ENCODE results near the gene GABPA.
"Not testable (repeated sequence)": the region's sequence is repeated elsewhere in the genome, so short reads cannot be mapped to it uniquely, and the experiment has no call there.

GABPA gene

GRCh38 chr21:25737421-25737820 lies 2.6 kb downstream of the GABPA start:
- no peak for DNase-seq (ENCODE audit: low read depth in 2 of 3, low spot score in 1 of 3)

GRCh38 chr21:25742900-25743299 lies 8.1 kb downstream of the GABPA start:
- no peak for DNase-seq (ENCODE audit: low read depth in 2 of 3, low spot score in 1 of 3)

GRCh38 chr21:25744854-25745253 lies 10.1 kb downstream of the GABPA start:
- DNase-seq (ENCODE audit: low read depth in 2 of 3, low spot score in 1 of 3) = no peak

GRCh38 chr21:25750085-25750484 lies 15.3 kb downstream of the GABPA start:
- no peak for DNase-seq (ENCODE audit: low read depth in 2 of 3, low spot score in 1 of 3)

- no peak for DNase-seq (ENCODE audit: low read depth in 2 of 3, low spot score in 1 of 3)
Observed at GRCh38 chr21:25752416-25752815, 17.6 kb downstream of the GABPA start.

GRCh38 chr21:25756190-25756932 lies 21.6 kb downstream of the GABPA start:
- no peak for DNase-seq (ENCODE audit: low read depth in 2 of 3, low spot score in 1 of 3)

- no peak for DNase-seq (ENCODE audit: low read depth in 2 of 3, low spot score in 1 of 3)
Observed at GRCh38 chr21:25757531-25757930, 22.8 kb downstream of the GABPA start.

GRCh38 chr21:25759573-25759972 lies 24.8 kb downstream of the GABPA start:
- DNase-seq (ENCODE audit: low read depth in 2 of 3, low spot score in 1 of 3) = no peak

- DNase-seq (ENCODE audit: low read depth in 2 of 3, low spot score in 1 of 3) = no peak
Observed at GRCh38 chr21:25760061-25760460, 25.3 kb downstream of the GABPA start.

GRCh38 chr21:25760677-25761076 lies 25.9 kb downstream of the GABPA start:
- no peak for DNase-seq (ENCODE audit: low read depth in 2 of 3, low spot score in 1 of 3)

- no peak for DNase-seq (ENCODE audit: low read depth in 2 of 3, low spot score in 1 of 3)
Observed at GRCh38 chr21:25764065-25764464, 29.3 kb downstream of the GABPA start.

- DNase-seq (ENCODE audit: low read depth in 2 of 3, low spot score in 1 of 3) = no peak
Observed at GRCh38 chr21:25767921-25768320, 33.1 kb downstream of the GABPA start.

- no peak for DNase-seq (ENCODE audit: low read depth in 2 of 3, low spot score in 1 of 3)
Observed at GRCh38 chr21:25772686-25773085, 37.9 kb downstream of the GABPA start.

- no peak for DNase-seq (ENCODE audit: low read depth in 2 of 3, low spot score in 1 of 3)
Observed at GRCh38 chr21:25776440-25776839, 41.7 kb downstream of the GABPA start.

- not testable (repeated sequence) for DNase-seq (ENCODE audit: low read depth in 2 of 3, low spot score in 1 of 3)
Observed at GRCh38 chr21:25778126-25778875, 43.5 kb downstream of the GABPA start.

GRCh38 chr21:25788677-25789076 lies 53.9 kb downstream of the GABPA start:
- DNase-seq (ENCODE audit: low read depth in 2 of 3, low spot score in 1 of 3) = no peak

- peak in 1 of 3 donors; percentile 24 for DNase-seq (ENCODE audit: low read depth in 2 of 3, low spot score in 1 of 3)
Observed at GRCh38 chr21:25790122-25790877, 55.5 kb downstream of the GABPA start.

GRCh38 chr21:25790878-25791204 lies 56.1 kb downstream of the GABPA start:
- DNase-seq (ENCODE audit: low read depth in 2 of 3, low spot score in 1 of 3) = no peak

GRCh38 chr21:25791319-25791718 lies 56.5 kb downstream of the GABPA start:
- no peak for DNase-seq (ENCODE audit: low read depth in 2 of 3, low spot score in 1 of 3)

GRCh38 chr21:25801217-25802014 lies 66.6 kb downstream of the GABPA start:
- DNase-seq (ENCODE audit: low read depth in 2 of 3, low spot score in 1 of 3) = peak; percentile 80 to 97 (median 87)

GRCh38 chr21:25806060-25806459 lies 71.3 kb downstream of the GABPA start:
- DNase-seq (ENCODE audit: low read depth in 2 of 3, low spot score in 1 of 3) = no peak
